Tibial nerve (tissue), 4 donors: ENCODE results near the gene ANKRD44. TPM values are rescaled to one million over a fixed set of nuclear protein-coding genes. Genes with fewer than 3 reads are reported as not detected.
A peak's percentile ranks its signal among the peaks of the same experiment; 100 is the strongest.

Experiments used
- DNase-seq, 2 donors: peaks; one replicate each; pipeline ENCODE4 v3.0.0-alpha.2; 2019; ENCODE audit warnings: low spot score in 2 of 2
- H3K27ac ChIP-seq, 4 donors: fragments of 200-600 bp; sonication (generic) in 3 of 4; one replicate each; pipeline ENCODE4 v1.5.1; 2017 to 2019; ENCODE audit warnings: mild to moderate bottlenecking in 1 of 4
- H3K27me3 ChIP-seq, 2 donors: fragments of 200-600 bp; sonication (generic) in 1 of 2; one replicate each; pipeline versions ENCODE4 v1.5.1 to v1.6.0; 2017 to 2019
- H3K36me3 ChIP-seq, 3 donors: fragments of 200-600 bp; sonication (generic); one replicate each; pipeline ENCODE4 v1.5.1; 2018 to 2019
- H3K4me1 ChIP-seq, 4 donors: fragments of 200-600 bp; sonication (generic) in 3 of 4; one replicate each; pipeline ENCODE4 v1.5.1; 2017 to 2019
- H3K4me3 ChIP-seq, 4 donors: fragments of 200-600 bp; sonication (generic) in 3 of 4; one replicate each; pipeline ENCODE4 v1.5.1; 2017 to 2019; ENCODE audit warnings: mild to moderate bottlenecking in 1 of 4, moderate library complexity in 1 of 4
- H3K9me3 ChIP-seq, 4 donors: fragments of 200-600 bp; sonication (generic) in 3 of 4; one replicate each; pipeline ENCODE4 v1.5.1; 2017 to 2019
- CTCF ChIP-seq, 5 experiments: fragments of 200-600 bp in 3 of 5; fragments of 450-650 bp in 2 of 5; sonication (generic) in 3 of 5; IDR thresholded peaks; one replicate each; pipeline ENCODE4 v1.5.1; 2016 to 2019; ENCODE audit warnings: antibody characterized with exemption in 5 of 5, mild to moderate bottlenecking in 3 of 5, moderate library complexity in 2 of 5
- EP300 ChIP-seq, 2 donors: sonication (generic); formaldehyde crosslinking; IDR thresholded peaks; one replicate each; pipeline ENCODE4 v1.6.1; 2017; ENCODE audit warnings: antibody characterized with exemption in 2 of 2, mild to moderate bottlenecking in 1 of 2
- POLR2A ChIP-seq, 2 donors: fragments of 450-650 bp; IDR thresholded peaks; one replicate each; pipeline ENCODE4 v1.6.1; 2017; ENCODE audit warnings: antibody characterized with exemption in 2 of 2, mild to moderate bottlenecking in 2 of 2, moderate library complexity in 2 of 2
- WGBS, 2 donors: methylation state at CpG; one replicate each; pipeline ENCODE4 v1.1.5; 2018; 5-methylcytosine and 5-hydroxymethylcytosine counted together
- total RNA-seq, 4 donors: library from RNA; depleted of rRNA; stranded (reverse); fragments of >200 nt; gene quantifications; one replicate each; pipeline ENCODE4 v1.1.0, GENCODE V29; 2016

Gene ANKRD44
- total RNA-seq, 4 donors from 2014 or later, result 28.5 to 48.9 (median 41.5) TPM

DNA sequence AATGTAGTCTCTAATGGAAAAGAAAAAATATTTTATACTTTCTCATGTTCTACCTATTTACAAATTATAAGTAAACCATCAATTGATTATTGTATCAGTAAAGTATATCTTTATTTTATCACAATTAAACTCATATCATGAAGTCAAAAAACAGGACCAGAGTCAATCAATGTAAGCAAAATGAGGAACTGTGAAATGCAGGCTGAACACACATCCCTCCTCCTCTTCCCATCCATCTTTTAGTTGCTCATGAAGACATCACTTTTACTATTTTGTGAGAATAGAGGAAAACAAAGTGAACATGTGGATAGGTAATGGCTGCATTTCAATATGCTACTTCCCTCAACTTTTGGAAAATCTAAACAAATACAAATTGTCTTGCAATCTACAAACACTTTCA lies 195.3 kb downstream of the ANKRD44 start:
- Histone ChIP-seq H3K36me3 (peaks cover 0 to 13% (median 0%) of the 10 kb centered on the region in 3 donors), H3K9me3 (no peaks in the 10 kb centered on the region), H3K4me3 (no peak overlapping the region), H3K27ac (no peak overlapping the region), H3K4me1 (peaks cover 0 to 7% (median 3%) of the 10 kb centered on the region in 4 donors), H3K27me3 (no peaks in the 10 kb centered on the region)
- no peak for DNase-seq
- no peak for TF ChIP-seq EP300 (IDR thresholded peaks at IDR 0.05)
- TF ChIP-seq CTCF (IDR thresholded peaks at IDR 0.05), result no peak
- no peak for TF ChIP-seq POLR2A (IDR thresholded peaks at IDR 0.05)

DNA sequence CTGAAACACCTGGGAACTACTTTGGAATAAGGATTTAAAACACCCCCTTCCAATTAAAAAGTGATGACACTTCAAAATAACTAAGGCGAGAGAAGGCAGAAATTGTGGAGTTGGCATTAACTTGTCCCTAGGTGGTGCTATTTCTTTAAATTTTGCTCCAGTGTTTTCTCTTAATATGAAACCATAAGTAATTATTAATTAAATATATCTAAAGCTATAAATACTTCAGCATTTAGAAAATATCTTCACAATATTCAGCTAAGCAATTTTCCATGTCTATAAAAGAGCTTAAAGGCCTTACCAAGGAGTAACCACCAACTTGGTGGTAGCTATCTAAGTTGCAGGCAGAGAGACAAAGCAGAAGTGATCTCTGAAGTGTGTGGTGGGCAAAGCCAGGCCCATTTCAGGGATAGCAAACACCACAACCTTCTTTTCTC lies 197.3 kb downstream of the ANKRD44 start:
- no peak for DNase-seq
- Histone ChIP-seq H3K9me3 (no peaks in the 10 kb centered on the region), H3K36me3 (no peaks in the 10 kb centered on the region), H3K4me1 (peaks cover 0 to 22% (median 7%) of the 10 kb centered on the region in 4 donors), H3K27ac (no peak overlapping the region), H3K27me3 (no peaks in the 10 kb centered on the region), H3K4me3 (no peak overlapping the region)
- no peak for TF ChIP-seq POLR2A (IDR thresholded peaks at IDR 0.05)
- TF ChIP-seq EP300 (IDR thresholded peaks at IDR 0.05), result no peak
- TF ChIP-seq CTCF (IDR thresholded peaks at IDR 0.05), result peak; percentile 46 to 63 (median 55)
- 3% methylated on average over 1 of the region's 1 CpG for WGBS, 2 donors

GRCh38 chr2:197109326-197109725 lies 201.3 kb downstream of the ANKRD44 start:
- Histone ChIP-seq H3K4me1 (peaks cover 0 to 43% (median 17%) of the 10 kb centered on the region in 4 donors), H3K27me3 (no peaks in the 10 kb centered on the region), H3K9me3 (no peaks in the 10 kb centered on the region), H3K4me3 (no peak overlapping the region), H3K27ac (peak overlapping the region in 2 of 4 donors; percentile 24 to 82), H3K36me3 (no peaks in the 10 kb centered on the region)
- WGBS, 2 donors, result 49 to 56% methylated on average over 2 of the region's 2 CpGs
- no peak for DNase-seq
- TF ChIP-seq EP300 (IDR thresholded peaks at IDR 0.05), result no peak
- TF ChIP-seq POLR2A (IDR thresholded peaks at IDR 0.05), result no peak
- no peak for TF ChIP-seq CTCF (IDR thresholded peaks at IDR 0.05)

DNA sequence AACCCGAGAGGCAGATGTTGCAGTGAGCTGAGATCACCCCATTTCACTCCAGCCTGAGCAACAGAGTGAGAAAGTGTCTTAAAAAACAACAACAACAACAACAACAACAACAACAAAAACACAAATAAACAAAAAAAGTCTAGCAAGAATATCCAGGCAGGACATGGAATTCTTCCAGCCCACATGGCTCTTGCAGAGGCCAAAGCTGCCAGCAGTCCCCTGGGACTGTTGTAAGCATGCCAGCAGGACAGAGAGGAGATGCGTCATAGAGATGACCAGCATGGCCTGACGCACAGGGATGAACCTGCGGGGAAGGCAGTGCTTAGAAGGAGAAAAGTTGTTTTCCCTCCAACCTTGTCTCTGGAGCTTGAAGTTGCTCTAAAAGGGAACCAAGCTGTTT lies 201.8 kb downstream of the ANKRD44 start:
- H3K27me3 ChIP-seq, result no peaks in the 10 kb centered on the region
- H3K27ac ChIP-seq, result peak overlapping the region in 3 of 4 donors; percentile 50 to 82 (median 65)
- TF ChIP-seq POLR2A (IDR thresholded peaks at IDR 0.05) (no peak), EP300 (IDR thresholded peaks at IDR 0.05) (peak in 1 of 2 donors; percentile 82)
- WGBS, 2 donors, result 33 to 46% methylated on average over 4 of the region's 4 CpGs
- peak; percentile 76 for DNase-seq
- peaks cover 0 to 43% (median 17%) of the 10 kb centered on the region in 4 donors for H3K4me1 ChIP-seq
- no peak overlapping the region for H3K4me3 ChIP-seq
- H3K9me3 ChIP-seq, result no peaks in the 10 kb centered on the region
- H3K36me3 ChIP-seq, result no peaks in the 10 kb centered on the region

GRCh38 chr2:197107291-197108269 lies 203.0 kb downstream of the ANKRD44 start:
- peak overlapping the region in 3 of 4 donors; percentile 50 to 82 (median 65) for H3K27ac ChIP-seq
- H3K36me3 ChIP-seq, result peaks cover 0 to 5% (median 0%) of the 10 kb centered on the region in 3 donors
- H3K27me3 ChIP-seq, result no peaks in the 10 kb centered on the region
- no peak overlapping the region for H3K4me3 ChIP-seq
- DNase-seq, result peak; percentile 36 to 60
- peaks cover 0 to 36% (median 14%) of the 10 kb centered on the region in 4 donors for H3K4me1 ChIP-seq
- TF ChIP-seq EP300 (IDR thresholded peaks at IDR 0.05) (peak in 1 of 2 donors; percentile 66), CTCF (IDR thresholded peaks at IDR 0.05) (no peak)
- WGBS, 2 donors, result 32 to 44% methylated on average over 2 of the region's 2 CpGs
- no peaks in the 10 kb centered on the region for H3K9me3 ChIP-seq
